Measurements from ENCODE around the gene SYT9. TPM values are rescaled to one million over a fixed set of nuclear protein-coding genes. Genes with fewer than 3 reads are reported as not detected.

SYT9 gene
- total RNA-seq, 2 donors from 2014 or later: 0.05 to 0.07 TPM

GRCh38 chr11:7314811-7315604 lies 63.3 kb downstream of the SYT9 start:
- intact Hi-C loops (cut with DNase I): no loop called here
- H3K9me3 ChIP-seq: no peaks in the 10 kb centered on the region
- no peaks in the 10 kb centered on the region for H3K4me1 ChIP-seq
- TF ChIP-seq CTCF (IDR thresholded peaks at IDR 0.05): no peak
- H3K9ac ChIP-seq (ENCODE audit: low read depth in 2 of 2, low read length in 2 of 2): no peak overlapping the region
- H3K27ac ChIP-seq: no peak overlapping the region
- no peak overlapping the region for H3K4me3 ChIP-seq
- no peak for DNase-seq
- H3K27me3 ChIP-seq: no peaks in the 10 kb centered on the region
- no peaks in the 10 kb centered on the region for H3K36me3 ChIP-seq

DNA sequence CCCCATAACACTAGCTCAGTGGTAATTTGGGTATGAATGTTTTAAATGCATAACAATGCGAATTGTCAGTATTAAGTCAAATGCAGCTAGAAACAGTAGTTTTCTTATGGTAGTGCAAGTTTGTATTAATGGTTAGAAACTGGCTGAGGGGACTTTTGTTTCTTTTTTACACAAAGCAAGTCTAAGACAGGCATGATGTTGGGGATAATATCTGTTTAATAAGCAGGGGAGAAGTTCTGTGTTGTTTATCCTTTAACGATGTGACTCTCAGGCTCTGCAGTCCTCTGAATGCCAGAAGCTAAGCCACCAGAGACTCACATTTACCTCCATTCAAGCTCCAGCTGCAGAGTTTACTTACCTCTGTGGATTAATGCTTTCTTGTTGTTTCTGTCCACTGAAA lies 67.8 kb downstream of the SYT9 start:
- intact Hi-C loops (cut with DNase I): no loop called here
- H3K4me1 ChIP-seq: no peaks in the 10 kb centered on the region
- TF ChIP-seq CTCF (IDR thresholded peaks at IDR 0.05): no peak

GRCh38 chr11:7320306-7320705 lies 68.6 kb downstream of the SYT9 start:
- Histone ChIP-seq H3K4me1 (no peaks in the 10 kb centered on the region), H3K36me3 (no peaks in the 10 kb centered on the region), H3K27me3 (no peaks in the 10 kb centered on the region), H3K9ac (ENCODE audit: low read depth in 2 of 2, low read length in 2 of 2) (no peak overlapping the region), H3K27ac (no peak overlapping the region), H3K4me3 (no peak overlapping the region), H3K9me3 (no peaks in the 10 kb centered on the region)
- intact Hi-C loops (cut with DNase I): no loop called here
- TF ChIP-seq CTCF (IDR thresholded peaks at IDR 0.05): no peak
- DNase-seq: no peak

More for the DNA sequence above, 67.8 kb downstream of the SYT9 start:
- Histone ChIP-seq H3K4me3 (no peak overlapping the region), H3K36me3 (no peaks in the 10 kb centered on the region), H3K27me3 (no peaks in the 10 kb centered on the region), H3K9ac (ENCODE audit: low read depth in 2 of 2, low read length in 2 of 2) (no peak overlapping the region), H3K27ac (no peak overlapping the region), H3K9me3 (no peaks in the 10 kb centered on the region)
- no peak for DNase-seq

- Histone ChIP-seq H3K27ac (no peak overlapping the region), H3K9me3 (no peaks in the 10 kb centered on the region), H3K4me1 (no peaks in the 10 kb centered on the region), H3K27me3 (no peaks in the 10 kb centered on the region), H3K4me3 (no peak overlapping the region), H3K9ac (ENCODE audit: low read depth in 2 of 2, low read length in 2 of 2) (no peak overlapping the region), H3K36me3 (no peaks in the 10 kb centered on the region)
- DNase-seq: no peak
- TF ChIP-seq CTCF (IDR thresholded peaks at IDR 0.05): no peak
- intact Hi-C loops (cut with DNase I): no loop called here
These were observed 70.1 kb downstream of the SYT9 start for GRCh38 chr11:7321473-7322450.

DNA sequence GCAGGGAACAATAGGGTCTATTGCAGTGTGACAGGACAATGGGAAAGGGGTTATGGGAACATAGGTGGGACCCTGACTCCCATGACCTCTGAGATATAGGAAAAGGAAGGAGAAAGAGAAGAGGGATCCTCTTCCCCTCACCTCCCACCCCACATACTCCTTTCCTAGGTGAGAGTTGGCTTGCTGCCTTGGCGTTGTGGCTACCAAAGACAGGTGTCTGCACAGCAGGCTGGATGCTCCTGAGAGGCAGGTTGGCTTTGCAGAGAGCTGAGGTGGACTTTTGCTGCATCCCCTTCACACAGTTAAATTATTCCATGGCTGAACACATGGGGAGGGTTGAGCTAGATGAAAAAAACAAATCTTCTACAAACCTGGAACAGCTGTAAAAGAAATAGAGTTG lies 80.7 kb downstream of the SYT9 start:
- H3K9me3 ChIP-seq: no peaks in the 10 kb centered on the region
- no peak overlapping the region for H3K4me3 ChIP-seq
- DNase-seq: no peak
- intact Hi-C loops (cut with DNase I): no loop called here
- H3K27ac ChIP-seq: no peak overlapping the region
- H3K9ac ChIP-seq (ENCODE audit: low read depth in 2 of 2, low read length in 2 of 2): no peak overlapping the region
- TF ChIP-seq CTCF (IDR thresholded peaks at IDR 0.05): no peak
- H3K27me3 ChIP-seq: no peaks in the 10 kb centered on the region
- no peaks in the 10 kb centered on the region for H3K36me3 ChIP-seq
- H3K4me1 ChIP-seq: no peaks in the 10 kb centered on the region

Measured in colonic mucosa (tissue), 4 donors.